Measurements from ENCODE around the gene MAP3K6. TPM values are rescaled to one million over a fixed set of nuclear protein-coding genes. Genes with fewer than 3 reads are reported as not detected.

MAP3K6 gene
- total and polyA plus RNA-seq, 3 experiments from 2014 or later, result 6.0 to 7.1 (median 6.9) TPM

DNA sequence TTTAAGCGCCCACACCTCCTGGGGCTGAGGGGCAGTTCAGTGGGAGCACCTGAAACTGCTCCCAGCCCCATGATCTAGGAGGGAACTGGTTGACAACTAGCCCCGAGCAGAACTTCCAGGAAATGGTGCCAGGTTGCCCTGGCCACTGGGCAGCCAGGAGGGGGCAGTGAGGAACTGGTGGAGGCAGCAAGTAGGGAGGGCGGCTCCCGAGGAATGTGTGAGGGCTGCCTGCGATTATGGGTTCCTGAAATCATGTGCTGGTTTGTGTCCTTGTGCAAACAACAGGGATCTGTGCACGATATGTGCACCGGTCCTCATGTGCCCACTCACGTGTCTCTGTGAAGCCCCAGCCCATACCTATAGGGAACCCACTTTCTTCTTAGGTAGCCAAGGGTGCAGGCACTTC lies 35.6 kb upstream of the MAP3K6 start:
- no peaks in the 10 kb centered on the region for H3K27me3 ChIP-seq (ENCODE audit: insufficient read depth, low read length, poor library complexity, severe bottlenecking)
- Mint-ChIP-seq H3K4me3 (peak overlapping the region in 1 of 7 donors; percentile 6), H3K27me3 (peaks cover 0 to 1% of the 10 kb centered on the region in 2 donors), H3K4me1 (peaks cover 14 to 19% (median 15%) of the 10 kb centered on the region in 3 donors), H3K9me3 (no peaks in the 10 kb centered on the region), H3K27ac (peak overlapping the region in 5 of 8 donors; percentile 47 to 96 (median 86)), H3K36me3 (peaks cover 0 to 19% (median 4%) of the 10 kb centered on the region in 3 donors)
- no peak overlapping the region for H3K4me3 ChIP-seq (ENCODE audit: low read length)
- H3K27ac ChIP-seq (ENCODE audit: low read depth, low read length), result no peak overlapping the region
- no peaks in the 10 kb centered on the region for H3K36me3 ChIP-seq (ENCODE audit: insufficient read depth, low read length)
- no peaks in the 10 kb centered on the region for H3K9me3 ChIP-seq (ENCODE audit: low read length)
- peaks cover 17% of the 10 kb centered on the region for H3K4me1 ChIP-seq (ENCODE audit: insufficient read depth, low read length)
- no peak for DNase-seq
- POLR2A ChIA-PET, result no interaction called here
- CTCF ChIA-PET, result interaction anchor here (1.1 to 13.6 kb wide), 8 partner anchors 8 to 260 kb away, joined by 3 to 283 read pairs (median 4); partner anchors contain the start of gene AHDC1

GRCh38 chr1:27400963-27401341 lies 34.2 kb upstream of the MAP3K6 start:
- Histone ChIP-seq H3K27ac (ENCODE audit: low read depth, low read length) (no peak overlapping the region), H3K4me3 (ENCODE audit: low read length) (no peak overlapping the region), H3K4me1 (ENCODE audit: insufficient read depth, low read length) (peaks cover 17% of the 10 kb centered on the region), H3K27me3 (ENCODE audit: insufficient read depth, low read length, poor library complexity, severe bottlenecking) (no peaks in the 10 kb centered on the region), H3K36me3 (ENCODE audit: insufficient read depth, low read length) (no peaks in the 10 kb centered on the region), H3K9me3 (ENCODE audit: low read length) (no peaks in the 10 kb centered on the region)
- DNase-seq, result no peak
- ChIA-PET CTCF (interaction anchor here (2.1 to 13.6 kb wide), 2 partner anchors 101 to 206 kb away, joined by 5 to 283 read pairs; no protein-coding TSS in a partner anchor), POLR2A (interaction anchor here (0.6 kb wide), 1 partner anchor 204 kb away, joined by 3 read pairs; no protein-coding TSS in a partner anchor)
- Mint-ChIP-seq H3K9me3 (no peaks in the 10 kb centered on the region), H3K36me3 (peaks cover 0 to 8% (median 0%) of the 10 kb centered on the region in 3 donors), H3K27me3 (peaks cover 0 to 1% of the 10 kb centered on the region in 2 donors), H3K4me3 (no peak overlapping the region), H3K27ac (peak overlapping the region in 6 of 8 donors; percentile 6 to 84 (median 14)), H3K4me1 (peaks cover 14 to 19% (median 15%) of the 10 kb centered on the region in 3 donors)

DNA sequence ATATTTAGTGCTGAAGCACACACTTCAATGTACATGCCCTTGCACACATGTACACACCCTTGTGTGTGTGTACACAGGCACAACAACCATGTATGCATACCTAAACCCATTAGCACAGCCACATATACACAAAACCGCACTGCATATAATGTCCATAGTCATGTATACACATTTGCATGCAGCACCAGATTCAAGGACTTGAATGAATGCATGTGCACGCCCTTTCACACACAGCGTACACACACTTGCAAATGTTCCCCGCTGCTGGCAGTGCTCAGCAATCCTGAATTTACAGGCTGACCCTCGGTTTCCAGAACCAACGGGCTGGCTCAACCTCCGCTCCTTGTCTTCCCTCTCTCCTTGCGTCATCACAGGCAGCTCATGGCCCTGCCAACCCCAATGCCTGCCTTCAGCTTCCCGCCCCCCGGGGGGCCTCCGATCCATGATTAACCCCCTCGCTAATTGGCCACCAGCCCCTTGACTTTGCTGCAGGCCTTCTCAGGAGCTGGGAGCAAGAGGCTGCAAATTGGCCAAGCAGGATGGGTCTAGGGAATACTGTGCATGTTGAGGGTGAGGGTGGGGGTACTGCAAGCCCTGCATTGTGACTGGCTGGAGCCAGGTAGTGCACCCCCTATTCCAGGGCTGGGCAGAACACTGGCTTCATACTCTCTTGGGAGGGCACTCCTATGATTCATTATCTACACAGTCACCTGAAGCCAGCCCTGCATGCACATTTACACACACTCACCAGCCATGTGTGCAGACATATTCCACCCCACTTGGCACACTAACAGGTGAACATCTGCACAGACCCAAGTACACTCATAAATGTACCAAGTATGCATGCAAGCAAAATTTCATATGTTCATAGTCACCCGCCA lies 33.6 kb upstream of the MAP3K6 start:
- Mint-ChIP-seq H3K4me1 (peaks cover 14 to 21% (median 18%) of the 10 kb centered on the region in 3 donors), H3K4me3 (no peak overlapping the region), H3K27ac (peak overlapping the region in 6 of 8 donors; percentile 6 to 84 (median 14)), H3K36me3 (peaks cover 0 to 5% (median 0%) of the 10 kb centered on the region in 3 donors), H3K9me3 (no peaks in the 10 kb centered on the region), H3K27me3 (peaks cover 0 to 1% of the 10 kb centered on the region in 2 donors)
- ChIA-PET POLR2A (no interaction called here), CTCF (interaction anchor here (1.1 to 13.6 kb wide), 5 partner anchors 43 to 208 kb away, joined by 3 to 283 read pairs (median 4); no protein-coding TSS in a partner anchor)
- Histone ChIP-seq H3K4me1 (ENCODE audit: insufficient read depth, low read length) (peaks cover 20% of the 10 kb centered on the region), H3K27ac (ENCODE audit: low read depth, low read length) (no peak overlapping the region), H3K9me3 (ENCODE audit: low read length) (no peaks in the 10 kb centered on the region), H3K4me3 (ENCODE audit: low read length) (no peak overlapping the region), H3K27me3 (ENCODE audit: insufficient read depth, low read length, poor library complexity, severe bottlenecking) (no peaks in the 10 kb centered on the region), H3K36me3 (ENCODE audit: insufficient read depth, low read length) (no peaks in the 10 kb centered on the region)
- DNase-seq, result no peak

DNA sequence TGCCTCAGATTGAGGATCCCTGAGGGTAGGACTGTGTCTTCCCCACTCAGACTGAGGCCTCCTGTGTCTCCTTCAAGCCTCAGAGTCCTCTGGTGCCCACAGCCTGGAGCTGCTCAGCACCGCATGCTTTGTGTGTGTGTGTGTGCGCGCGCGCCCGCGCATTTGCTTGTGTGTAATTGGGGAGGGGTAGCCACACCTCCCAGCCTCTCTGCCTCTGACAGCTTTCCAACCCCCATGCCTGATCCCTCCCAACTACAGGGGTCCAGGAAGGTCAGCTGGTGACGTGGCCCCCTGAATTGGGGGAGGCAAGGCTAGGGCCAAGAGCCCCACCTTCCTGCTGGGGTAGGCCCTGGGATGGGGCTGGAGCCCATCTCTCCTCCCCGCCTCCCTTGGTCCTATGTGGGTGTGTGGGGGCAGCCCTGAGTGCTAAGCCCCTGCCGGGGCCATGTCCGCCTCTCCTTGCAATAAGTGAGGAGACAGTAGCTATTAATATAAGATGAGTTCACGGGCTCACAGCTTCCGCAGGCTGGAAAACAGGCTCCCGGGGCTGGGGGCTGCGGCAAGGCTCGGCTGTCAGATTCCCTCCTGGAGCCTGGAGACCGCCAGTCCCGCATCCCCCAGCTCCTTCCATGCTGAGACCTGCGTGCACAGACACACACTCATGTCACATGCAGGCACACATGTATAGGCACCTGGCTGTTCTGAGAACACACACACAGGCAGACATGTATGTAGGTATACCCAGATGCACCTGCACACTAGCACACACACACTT lies 32.7 kb upstream of the MAP3K6 start:
- POLR2A ChIA-PET, result no interaction called here
- no peaks in the 10 kb centered on the region for H3K36me3 ChIP-seq (ENCODE audit: insufficient read depth, low read length)
- DNase-seq, result no peak
- Mint-ChIP-seq H3K4me3 (no peak overlapping the region), H3K27ac (peak overlapping the region in 3 of 8 donors; percentile 29 to 52 (median 38)), H3K9me3 (no peaks in the 10 kb centered on the region), H3K27me3 (peaks cover 0 to 1% of the 10 kb centered on the region in 2 donors), H3K36me3 (peaks cover 0 to 4% (median 0%) of the 10 kb centered on the region in 3 donors), H3K4me1 (peaks cover 18 to 27% (median 27%) of the 10 kb centered on the region in 3 donors)
- H3K27ac ChIP-seq (ENCODE audit: low read depth, low read length), result no peak overlapping the region
- H3K4me3 ChIP-seq (ENCODE audit: low read length), result no peak overlapping the region
- H3K4me1 ChIP-seq (ENCODE audit: insufficient read depth, low read length), result peaks cover 26% of the 10 kb centered on the region
- H3K9me3 ChIP-seq (ENCODE audit: low read length), result no peaks in the 10 kb centered on the region
- CTCF ChIA-PET, result interaction anchor here (1.1 to 13.6 kb wide), 5 partner anchors 42 to 209 kb away, joined by 3 to 283 read pairs (median 4); no protein-coding TSS in a partner anchor
- H3K27me3 ChIP-seq (ENCODE audit: insufficient read depth, low read length, poor library complexity, severe bottlenecking), result no peaks in the 10 kb centered on the region

- ChIA-PET CTCF (interaction anchor here (0.9 to 13.6 kb wide), 7 partner anchors 10 to 210 kb away, joined by 3 to 283 read pairs (median 3); no protein-coding TSS in a partner anchor), POLR2A (no interaction called here)
- H3K27me3 ChIP-seq (ENCODE audit: insufficient read depth, low read length, poor library complexity, severe bottlenecking), result no peaks in the 10 kb centered on the region
- no peak overlapping the region for H3K4me3 ChIP-seq (ENCODE audit: low read length)
- no peaks in the 10 kb centered on the region for H3K36me3 Mint-ChIP-seq
- DNase-seq, result no peak
- no peaks in the 10 kb centered on the region for H3K9me3 Mint-ChIP-seq
- peaks cover 0 to 1% of the 10 kb centered on the region in 2 donors for H3K27me3 Mint-ChIP-seq
- peak overlapping the region in 1 of 7 donors; percentile 40 for H3K4me3 Mint-ChIP-seq
- H3K4me1 Mint-ChIP-seq, result peaks cover 12 to 21% (median 20%) of the 10 kb centered on the region in 3 donors
- no peak overlapping the region for H3K27ac ChIP-seq (ENCODE audit: low read depth, low read length)
- no peaks in the 10 kb centered on the region for H3K9me3 ChIP-seq (ENCODE audit: low read length)
- no peaks in the 10 kb centered on the region for H3K36me3 ChIP-seq (ENCODE audit: insufficient read depth, low read length)
- peaks cover 22% of the 10 kb centered on the region for H3K4me1 ChIP-seq (ENCODE audit: insufficient read depth, low read length)
- peak overlapping the region in 4 of 8 donors; percentile 26 to 70 (median 45) for H3K27ac Mint-ChIP-seq
Observed at GRCh38 chr1:27398405-27399149, 31.8 kb upstream of the MAP3K6 start.

DNA sequence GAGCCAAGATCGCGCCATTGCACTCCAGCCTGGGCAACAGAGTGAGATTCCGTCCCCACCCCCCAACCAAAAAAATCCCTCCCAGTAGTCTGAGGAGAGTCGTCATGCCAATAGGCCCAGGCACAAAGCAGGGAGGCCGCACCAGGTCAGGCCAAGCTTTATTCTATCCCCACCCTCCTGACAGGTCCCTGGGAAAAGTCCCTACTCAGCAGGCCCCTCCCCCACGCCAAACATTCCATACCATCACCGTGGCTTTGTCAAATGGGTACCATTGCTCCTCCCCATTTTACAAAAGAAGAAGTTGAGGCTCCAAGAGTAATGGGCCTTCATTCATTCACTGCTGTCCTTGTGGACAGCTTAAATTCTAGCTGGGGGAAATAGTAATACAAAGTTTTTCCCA lies 31.0 kb upstream of the MAP3K6 start:
- H3K9me3 Mint-ChIP-seq, result no peaks in the 10 kb centered on the region
- no peak overlapping the region for H3K4me3 ChIP-seq (ENCODE audit: low read length)
- peaks cover 6 to 13% (median 13%) of the 10 kb centered on the region in 3 donors for H3K4me1 Mint-ChIP-seq
- H3K36me3 ChIP-seq (ENCODE audit: insufficient read depth, low read length), result no peaks in the 10 kb centered on the region
- H3K27ac ChIP-seq (ENCODE audit: low read depth, low read length), result no peak overlapping the region
- no peaks in the 10 kb centered on the region for H3K27me3 ChIP-seq (ENCODE audit: insufficient read depth, low read length, poor library complexity, severe bottlenecking)
- H3K27me3 Mint-ChIP-seq, result peaks cover 0 to 1% of the 10 kb centered on the region in 2 donors
- H3K36me3 Mint-ChIP-seq, result no peaks in the 10 kb centered on the region
- POLR2A ChIA-PET, result interaction anchor here (0.9 kb wide), 1 partner anchor 97 kb away, joined by 3 read pairs; no protein-coding TSS in a partner anchor
- H3K9me3 ChIP-seq (ENCODE audit: low read length), result no peaks in the 10 kb centered on the region
- peaks cover 15% of the 10 kb centered on the region for H3K4me1 ChIP-seq (ENCODE audit: insufficient read depth, low read length)
- no peak overlapping the region for H3K4me3 Mint-ChIP-seq
- DNase-seq, result no peak
- H3K27ac Mint-ChIP-seq, result no peak overlapping the region
- CTCF ChIA-PET, result interaction anchor here (0.9 to 13.6 kb wide), 9 partner anchors 9 to 352 kb away, joined by 3 to 283 read pairs (median 3); no protein-coding TSS in a partner anchor

DNA sequence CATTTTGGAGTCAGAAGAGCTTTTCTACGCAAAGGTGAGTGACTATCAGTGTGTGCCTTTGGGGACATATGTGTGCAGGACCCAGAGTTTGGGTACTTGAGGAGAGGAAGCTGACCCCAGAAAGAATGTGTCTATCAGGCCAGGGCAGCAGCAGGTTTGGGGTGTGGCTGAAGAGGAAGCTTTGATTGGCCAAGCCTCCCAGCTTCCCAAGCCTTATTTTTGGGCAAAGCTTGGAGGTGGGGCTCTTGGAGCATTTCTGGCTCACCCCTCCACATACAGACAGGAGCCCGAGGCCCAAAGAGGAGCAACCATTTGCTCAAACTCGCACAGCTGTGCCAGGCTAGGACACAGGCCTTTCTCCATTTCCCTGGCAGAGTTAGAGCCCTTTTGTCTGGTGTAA lies 30.3 kb upstream of the MAP3K6 start:
- no peaks in the 10 kb centered on the region for H3K36me3 ChIP-seq (ENCODE audit: insufficient read depth, low read length)
- H3K4me1 ChIP-seq (ENCODE audit: insufficient read depth, low read length), result peaks cover 10% of the 10 kb centered on the region
- no peak overlapping the region for H3K4me3 ChIP-seq (ENCODE audit: low read length)
- Mint-ChIP-seq H3K4me1 (peaks cover 8 to 15% (median 14%) of the 10 kb centered on the region in 3 donors), H3K36me3 (no peaks in the 10 kb centered on the region), H3K27me3 (peaks cover 0 to 2% of the 10 kb centered on the region in 2 donors), H3K9me3 (no peaks in the 10 kb centered on the region), H3K27ac (peak overlapping the region in 1 of 8 donors; percentile 72), H3K4me3 (no peak overlapping the region)
- ChIA-PET CTCF (interaction anchor here (1.0 to 13.6 kb wide), 12 partner anchors 11 to 351 kb away, joined by 3 to 283 read pairs (median 4); no protein-coding TSS in a partner anchor), POLR2A (interaction anchor here (0.7 to 1.1 kb wide), 3 partner anchors 49 to 99 kb away, joined by 3 to 5 read pairs (median 3); no protein-coding TSS in a partner anchor)
- no peak overlapping the region for H3K27ac ChIP-seq (ENCODE audit: low read depth, low read length)
- no peaks in the 10 kb centered on the region for H3K9me3 ChIP-seq (ENCODE audit: low read length)
- no peak for DNase-seq
- no peaks in the 10 kb centered on the region for H3K27me3 ChIP-seq (ENCODE audit: insufficient read depth, low read length, poor library complexity, severe bottlenecking)
